C4-2B (cell line): ENCODE measurements around the gene VBP1.

Experiments used
- CTCF ChIP-seq: fragments of 450-650 bp; conservative IDR thresholded peaks from 2 replicates; pipeline ENCODE4 v1.5.1; 2017; ENCODE audit warnings: mild to moderate bottlenecking
- ZFX ChIP-seq: fragments of 450-650 bp; IDR thresholded peaks from 2 replicates; pipeline ENCODE4 v1.6.1; 2017

GRCh38 chrX:155213731-155214130 is 2.5 kb upstream of the VBP1 start:
- TF ChIP-seq CTCF, result no peak
- no peak for TF ChIP-seq ZFX
